WTC11 (cell line): Measurements from ENCODE around the gene NSUN7. TPM values are rescaled to one million over a fixed set of nuclear protein-coding genes. Genes with fewer than 3 reads are reported as not detected.

ENCODE experiments used
- ATAC-seq: fragments of 200-7000 bp; cut with Tn5 transposase; 2 replicates; pipeline ENCODE4 v1.10.0; 2021; ENCODE audit warnings: mild to moderate bottlenecking, moderate library complexity
- CTCF ChIA-PET: fragments of 300-600 bp; sonication (Branson Sonifier 250); formaldehyde crosslinking; loops from one replicate; lab custom pipeline; 2021; ENCODE audit warnings: antibody characterized with exemption; lab: Charles Lee
- POLR2A ChIA-PET: fragments of 350-600 bp; sonication (Branson Sonifier 250); formaldehyde crosslinking; loops from one replicate; lab custom pipeline; 2021; ENCODE audit warnings: antibody characterized with exemption; lab: Charles Lee
- DNase-seq: peaks from one replicate; pipeline ENCODE4 v3.0.0; 2021; ENCODE audit warnings: low spot score
- H3K27ac Mint-ChIP-seq: 2 replicates; pipeline ENCODE4 v1.8.0; 2021; ENCODE audit warnings: mixed read lengths
- H3K27me3 Mint-ChIP-seq: 2 replicates; pipeline ENCODE4 v1.8.0; 2021; ENCODE audit warnings: low read depth, mild to moderate bottlenecking, moderate library complexity, mixed read lengths
- H3K36me3 Mint-ChIP-seq: 2 replicates; pipeline ENCODE4 v1.8.0; 2021; ENCODE audit warnings: mixed read lengths
- H3K4me1 Mint-ChIP-seq: 2 replicates; pipeline ENCODE4 v1.8.0; 2022; ENCODE audit warnings: mixed read lengths
- H3K4me3 Mint-ChIP-seq: 2 replicates; pipeline ENCODE4 v1.8.0; 2021; ENCODE audit warnings: mild to moderate bottlenecking, moderate library complexity, mixed read lengths
- H3K9me3 Mint-ChIP-seq: 2 replicates; pipeline ENCODE4 v1.8.0; 2021; ENCODE audit warnings: mixed read lengths
- AFF4 ChIP-seq: sonication (generic); formaldehyde crosslinking; IDR thresholded peaks from 2 replicates; pipeline ENCODE4 v1.8.1; 2023; ENCODE audit warnings: mild to moderate bottlenecking, missing genetic modification reagents, borderline replicate concordance
- CDX4 ChIP-seq: fragments of 250-450 bp; sonication (Bioruptor Pico); IDR thresholded peaks from 2 replicates; pipeline ENCODE4 v1.9.0; 2021; ENCODE audit warnings: moderate library complexity, mild to moderate bottlenecking, inconsistent platforms, borderline replicate concordance
- CREB1 ChIP-seq: sonication (generic); formaldehyde crosslinking; IDR thresholded peaks from 2 replicates; pipeline ENCODE4 v1.8.0; 2023; ENCODE audit warnings: mild to moderate bottlenecking, missing genetic modification reagents
- E2F4 ChIP-seq: sonication (generic); formaldehyde crosslinking; IDR thresholded peaks from 2 replicates; pipeline ENCODE4 v1.8.1; 2022; ENCODE audit warnings: low read depth, mild to moderate bottlenecking, moderate library complexity, missing genetic modification reagents, borderline replicate concordance
- ELF4 ChIP-seq: sonication (generic); formaldehyde crosslinking; IDR thresholded peaks from 2 replicates; pipeline ENCODE4 v1.8.1; 2022; ENCODE audit warnings: low read depth, mild to moderate bottlenecking, moderate library complexity, missing genetic modification reagents
- EMX1 ChIP-seq: fragments of 250-450 bp; sonication (Bioruptor Pico); IDR thresholded peaks from 2 replicates; pipeline ENCODE4 v1.8.0; 2021; ENCODE audit warnings: mild to moderate bottlenecking
- ETV6 ChIP-seq: sonication (generic); formaldehyde crosslinking; IDR thresholded peaks from 2 replicates; pipeline ENCODE4 v1.8.1; 2022; ENCODE audit warnings: mild to moderate bottlenecking, missing genetic modification reagents
- GABPB1 ChIP-seq: sonication (generic); formaldehyde crosslinking; IDR thresholded peaks from 2 replicates; pipeline ENCODE4 v1.8.1; 2023; ENCODE audit warnings: mild to moderate bottlenecking, missing genetic modification reagents
- IRF1 ChIP-seq: sonication (generic); formaldehyde crosslinking; IDR thresholded peaks from 2 replicates; pipeline ENCODE4 v1.8.0; 2023; ENCODE audit warnings: missing genetic modification reagents
- IRF2 ChIP-seq: sonication (generic); formaldehyde crosslinking; IDR thresholded peaks from 2 replicates; pipeline ENCODE4 v1.8.0; 2022; ENCODE audit warnings: low read depth, missing genetic modification reagents, borderline replicate concordance
- JUN ChIP-seq: sonication (generic); formaldehyde crosslinking; IDR thresholded peaks from 2 replicates; pipeline ENCODE4 v1.8.0; 2023; ENCODE audit warnings: mild to moderate bottlenecking, missing genetic modification reagents
- KAT7 ChIP-seq: sonication (generic); formaldehyde crosslinking; IDR thresholded peaks from 2 replicates; pipeline ENCODE4 v1.8.1; 2023; ENCODE audit warnings: missing genetic modification reagents, mild to moderate bottlenecking, borderline replicate concordance
- NR3C1 ChIP-seq: sonication (generic); formaldehyde crosslinking; conservative IDR thresholded peaks from 2 replicates; pipeline ENCODE4 v1.8.1; 2023; ENCODE audit warnings: low read depth, mild to moderate bottlenecking, missing genetic modification reagents
- RELA ChIP-seq: sonication (generic); formaldehyde crosslinking; IDR thresholded peaks from 2 replicates; pipeline ENCODE4 v1.8.1; 2022; ENCODE audit warnings: missing genetic modification reagents, mild to moderate bottlenecking, borderline replicate concordance
- SMAD4 ChIP-seq: sonication (generic); formaldehyde crosslinking; IDR thresholded peaks from 2 replicates; pipeline ENCODE4 v1.8.0; 2022; ENCODE audit warnings: mild to moderate bottlenecking, missing genetic modification reagents
- SP1 ChIP-seq: sonication (generic); formaldehyde crosslinking; conservative IDR thresholded peaks from 2 replicates; pipeline ENCODE4 v1.8.1; 2022; ENCODE audit warnings: missing genetic modification reagents
- TEAD4 ChIP-seq: sonication (generic); formaldehyde crosslinking; IDR thresholded peaks from 2 replicates; pipeline ENCODE4 v1.8.0; 2022; ENCODE audit warnings: mild to moderate bottlenecking, missing genetic modification reagents
- ZNF219 ChIP-seq: sonication (generic); formaldehyde crosslinking; IDR thresholded peaks from 2 replicates; pipeline ENCODE4 v1.8.0; 2023; ENCODE audit warnings: missing genetic modification reagents, mild to moderate bottlenecking, borderline replicate concordance
- ZNF512 ChIP-seq: sonication (generic); formaldehyde crosslinking; IDR thresholded peaks from 2 replicates; pipeline ENCODE4 v1.8.1; 2022; ENCODE audit warnings: missing genetic modification reagents, borderline replicate concordance
- ZNF532 ChIP-seq: fragments of 250-450 bp; sonication (Bioruptor Pico); IDR thresholded peaks from 2 replicates; pipeline ENCODE4 v1.9.0; 2021; ENCODE audit warnings: mild to moderate bottlenecking, borderline replicate concordance
- ZNF671 ChIP-seq: fragments of 250-450 bp; sonication (Bioruptor Pico); IDR thresholded peaks from 2 replicates; pipeline ENCODE4 v1.8.0; 2021; ENCODE audit warnings: mild to moderate bottlenecking
- total RNA-seq: library from RNA; stranded (reverse); gene quantifications from 3 replicates; pipeline ENCODE4 v1.2.3, GENCODE V29; 2021

NSUN7 gene
- total RNA-seq, 1 experiment from 2014 or later, result 24.1 TPM

- Mint-ChIP-seq H3K27ac (no peak overlapping the region), H3K9me3 (no peaks in the 10 kb centered on the region), H3K4me3 (no peak overlapping the region), H3K36me3 (no peaks in the 10 kb centered on the region), H3K4me1 (no peaks in the 10 kb centered on the region), H3K27me3 (no peaks in the 10 kb centered on the region)
- TF ChIP-seq IRF2 (no peak), RELA (CRISPR knock-in tag) (no peak), ZNF532 (CRISPR knock-in tag) (no peak), JUN (CRISPR knock-in tag) (no peak), ZNF671 (CRISPR knock-in tag) (no peak), AFF4 (CRISPR knock-in tag) (no peak), ZNF219 (no peak), EMX1 (CRISPR knock-in tag) (no peak), SP1 (CRISPR knock-in tag) (no peak), CDX4 (CRISPR knock-in tag) (no peak), SMAD4 (CRISPR knock-in tag) (no peak), KAT7 (CRISPR knock-in tag) (no peak), CREB1 (CRISPR knock-in tag) (no peak), E2F4 (CRISPR knock-in tag) (no peak), GABPB1 (CRISPR knock-in tag) (no peak)
- DNase-seq, result no peak
- no peak for ATAC-seq
- ChIA-PET CTCF (no interaction called here), POLR2A (no interaction called here)
These were observed 50.3 kb downstream of the NSUN7 start for GRCh38 chr4:40800064-40800463.

- Mint-ChIP-seq H3K4me1 (no peaks in the 10 kb centered on the region), H3K36me3 (no peaks in the 10 kb centered on the region), H3K27me3 (no peaks in the 10 kb centered on the region), H3K9me3 (no peaks in the 10 kb centered on the region), H3K27ac (no peak overlapping the region), H3K4me3 (no peak overlapping the region)
- no peak for ATAC-seq
- DNase-seq, result no peak
- CTCF ChIA-PET, result no interaction called here
- POLR2A ChIA-PET, result interaction anchor here (0.6 kb wide), 1 partner anchor 1041 kb away, joined by 3 read pairs; no protein-coding TSS in a partner anchor
- no peak for TF ChIP-seq NR3C1 (CRISPR knock-in tag)
- TF ChIP-seq ETV6 (CRISPR knock-in tag), result no peak
- TF ChIP-seq TEAD4, result no peak
- TF ChIP-seq ELF4, result no peak
- no peak for TF ChIP-seq IRF1
- TF ChIP-seq CREB1 (CRISPR knock-in tag), result no peak
- TF ChIP-seq KAT7 (CRISPR knock-in tag), result no peak
- TF ChIP-seq ZNF219, result no peak
- no peak for TF ChIP-seq ZNF512 (CRISPR knock-in tag)
These were observed 54.8 kb downstream of the NSUN7 start for GRCh38 chr4:40804598-40804997.
